ENCODE results near the gene ATE1.
A peak's percentile ranks its signal among the peaks of the same experiment; 100 is the strongest.
"Not testable (repeated sequence)": the region's sequence is repeated elsewhere in the genome, so short reads cannot be mapped to it uniquely, and the experiment has no call there.

ATE1 gene

DNA sequence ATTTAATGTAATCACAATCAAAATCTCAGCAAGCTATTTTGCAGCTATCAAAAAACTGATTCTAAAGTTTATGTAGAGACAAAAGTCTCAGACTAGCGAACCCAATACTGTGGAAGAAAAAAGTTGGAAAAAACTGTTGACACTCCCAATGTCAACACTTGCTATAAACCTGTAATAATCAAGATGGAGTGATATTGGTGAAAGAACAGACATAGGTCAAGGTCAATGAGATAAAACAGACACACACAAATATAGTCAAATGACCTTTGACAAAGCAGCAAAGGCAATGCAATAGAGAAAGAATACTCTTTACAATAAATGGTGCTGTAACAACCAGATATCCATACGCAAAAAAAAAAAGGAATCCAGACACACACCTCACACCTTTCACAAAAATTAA is 84.5 kb downstream of the ATE1 start:
- DNase-seq (ENCODE audit: low spot score in 2 of 2) (no peak), ATAC-seq (ENCODE audit: low read depth) (no peak)
- peaks cover 31% of the 10 kb centered on the region for H3K36me3 Mint-ChIP-seq
- no peaks in the 10 kb centered on the region for H3K27me3 Mint-ChIP-seq
- peaks cover 2% of the 10 kb centered on the region for H3K4me1 Mint-ChIP-seq
- H3K27ac Mint-ChIP-seq = no peak overlapping the region
- peaks cover 5% of the 10 kb centered on the region for H3K9me3 Mint-ChIP-seq
- H3K4me3 Mint-ChIP-seq = no peak overlapping the region

DNA sequence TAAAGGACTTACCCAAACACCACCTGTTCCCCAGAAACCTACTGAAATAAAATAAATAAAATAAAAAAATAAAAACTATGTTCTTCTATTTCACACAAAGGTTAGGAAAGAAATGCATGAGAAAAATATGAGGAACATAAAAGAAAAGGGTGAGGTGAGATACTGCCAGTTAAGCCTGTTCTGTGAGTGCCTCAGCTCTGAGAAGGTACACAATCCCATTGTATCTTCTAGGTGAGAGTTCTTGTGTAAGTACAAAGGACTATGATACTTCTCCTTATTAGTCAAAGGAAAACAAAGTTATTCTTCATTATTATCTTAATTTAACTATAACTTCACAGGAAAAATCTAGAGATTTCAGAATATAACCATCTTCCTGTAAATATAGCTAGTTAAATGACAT is 86.0 kb downstream of the ATE1 start:
- DNase-seq (ENCODE audit: low spot score in 2 of 2) (no peak), ATAC-seq (ENCODE audit: low read depth) (no peak)
- Mint-ChIP-seq H3K27ac (no peak overlapping the region), H3K4me1 (peaks cover 2% of the 10 kb centered on the region), H3K4me3 (no peak overlapping the region), H3K27me3 (no peaks in the 10 kb centered on the region), H3K36me3 (peaks cover 36% of the 10 kb centered on the region), H3K9me3 (peaks cover 5% of the 10 kb centered on the region)

DNA sequence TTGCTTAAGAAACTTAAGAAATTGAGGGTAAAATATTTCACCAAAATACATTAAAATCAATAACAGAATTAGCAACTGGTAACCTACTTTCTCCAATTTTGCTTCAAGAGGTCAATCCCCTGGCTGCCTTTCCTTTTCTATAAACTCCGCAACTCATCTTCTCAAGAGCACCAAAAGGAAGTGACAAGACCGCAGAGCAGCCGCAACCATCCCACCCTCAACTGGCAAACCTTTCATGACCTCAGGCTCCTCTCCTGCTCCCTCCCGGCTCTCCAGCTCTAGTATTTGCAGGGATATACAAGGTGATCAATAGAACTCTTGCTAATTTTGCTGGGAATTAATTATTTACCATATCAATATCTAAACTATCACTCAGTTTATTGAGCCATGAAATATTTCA is 88.9 kb downstream of the ATE1 start:
- no peak for DNase-seq (ENCODE audit: low spot score in 2 of 2)
- Mint-ChIP-seq H3K4me3 (no peak overlapping the region), H3K36me3 (peaks cover 16% of the 10 kb centered on the region), H3K4me1 (peaks cover 4% of the 10 kb centered on the region), H3K27me3 (no peaks in the 10 kb centered on the region), H3K27ac (no peak overlapping the region), H3K9me3 (no peaks in the 10 kb centered on the region)
- no peak for ATAC-seq (ENCODE audit: low read depth)

DNA sequence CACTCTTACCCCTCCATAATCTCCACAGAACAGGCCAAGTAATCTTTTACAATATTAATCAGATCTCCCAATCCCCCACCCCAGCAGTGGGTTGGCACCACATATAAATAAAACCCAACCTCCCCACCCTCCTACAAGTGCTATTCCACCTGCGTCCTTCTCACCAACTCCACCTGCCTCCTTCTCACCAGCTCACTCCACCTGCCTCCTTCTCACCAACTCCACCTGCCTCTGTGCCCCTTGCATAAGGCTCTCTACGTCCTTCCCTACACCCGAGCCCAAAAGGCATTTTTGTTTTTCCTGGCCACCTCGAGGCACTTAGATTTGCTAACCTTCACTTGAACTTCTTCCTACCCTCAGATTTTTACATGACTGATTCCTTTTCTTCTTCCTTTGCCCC is 89.7 kb downstream of the ATE1 start:
- H3K4me3 Mint-ChIP-seq = no peak overlapping the region
- no peak overlapping the region for H3K27ac Mint-ChIP-seq
- no peaks in the 10 kb centered on the region for H3K27me3 Mint-ChIP-seq
- ATAC-seq (ENCODE audit: low read depth) = no peak
- peaks cover 17% of the 10 kb centered on the region for H3K36me3 Mint-ChIP-seq
- DNase-seq (ENCODE audit: low spot score in 2 of 2) = no peak
- H3K9me3 Mint-ChIP-seq = no peaks in the 10 kb centered on the region
- H3K4me1 Mint-ChIP-seq = peaks cover 4% of the 10 kb centered on the region

DNA sequence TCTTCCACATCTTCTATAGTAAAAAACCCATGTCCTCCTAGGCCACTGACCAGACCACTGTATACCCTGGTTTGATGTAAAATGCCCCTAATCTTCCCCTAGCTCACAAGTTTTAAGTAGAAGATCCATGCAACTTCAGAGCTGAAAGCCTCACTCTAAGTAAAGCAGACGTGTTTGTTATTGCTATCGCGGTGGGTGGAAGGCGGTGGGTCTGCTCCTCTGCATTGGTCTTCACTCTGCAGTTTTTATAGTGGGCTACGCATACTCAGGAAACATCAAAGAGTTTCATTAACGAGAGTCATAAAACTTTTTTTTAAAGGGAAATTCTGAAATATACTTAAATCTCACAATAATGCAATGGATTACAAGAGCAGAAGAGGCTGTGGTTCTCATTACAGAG is 91.7 kb downstream of the ATE1 start:
- Mint-ChIP-seq H3K27me3 (no peaks in the 10 kb centered on the region), H3K27ac (no peak overlapping the region), H3K4me1 (peaks cover 2% of the 10 kb centered on the region), H3K36me3 (peaks cover 26% of the 10 kb centered on the region), H3K9me3 (peaks cover 3% of the 10 kb centered on the region), H3K4me3 (no peak overlapping the region)
- DNase-seq (ENCODE audit: low spot score in 2 of 2) = no peak
- ATAC-seq (ENCODE audit: low read depth) = no peak

DNA sequence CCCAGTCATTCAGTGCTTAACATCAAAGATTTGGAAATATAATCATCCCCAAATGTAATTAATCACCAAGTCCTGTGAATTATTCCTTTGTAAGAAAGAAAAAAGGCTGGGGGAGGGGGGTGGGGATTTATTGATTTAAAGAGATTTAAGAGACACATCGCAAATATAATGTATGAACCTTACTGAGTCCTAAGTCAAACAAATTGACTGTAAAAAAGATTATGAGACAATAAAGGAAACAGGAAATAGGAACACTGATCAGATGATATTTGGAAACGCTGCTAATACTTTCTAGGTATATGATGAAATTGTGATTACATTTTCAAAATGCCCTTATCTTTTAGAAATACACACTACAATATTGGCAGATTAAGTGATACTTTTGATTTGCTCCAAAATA is 92.5 kb downstream of the ATE1 start:
- DNase-seq (ENCODE audit: low spot score in 2 of 2) (no peak), ATAC-seq (ENCODE audit: low read depth) (no peak)
- Mint-ChIP-seq H3K4me3 (no peak overlapping the region), H3K27me3 (no peaks in the 10 kb centered on the region), H3K27ac (no peak overlapping the region), H3K36me3 (peaks cover 26% of the 10 kb centered on the region), H3K4me1 (peaks cover 2% of the 10 kb centered on the region), H3K9me3 (peaks cover 3% of the 10 kb centered on the region)

DNA sequence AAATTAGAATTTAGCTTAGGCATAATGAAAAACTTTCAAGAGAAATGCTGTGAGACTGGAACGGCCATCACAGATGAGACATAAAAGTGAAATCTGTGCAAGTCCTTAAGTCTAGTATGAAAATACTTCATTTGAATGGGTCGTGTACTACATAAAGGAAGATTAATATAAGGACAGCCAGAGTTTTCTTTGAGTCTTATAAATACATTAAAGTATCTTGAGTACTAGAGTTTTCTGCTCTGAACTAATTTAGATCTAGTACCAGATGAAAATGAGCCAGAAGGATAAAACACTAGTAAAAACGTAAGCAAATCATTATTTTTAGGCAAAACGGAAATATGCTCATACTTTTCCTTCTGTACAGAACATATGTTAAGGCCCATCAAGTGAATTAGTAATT is 93.1 kb downstream of the ATE1 start:
- Mint-ChIP-seq H3K4me3 (no peak overlapping the region), H3K27me3 (no peaks in the 10 kb centered on the region), H3K27ac (no peak overlapping the region), H3K36me3 (peaks cover 32% of the 10 kb centered on the region), H3K9me3 (peaks cover 3% of the 10 kb centered on the region), H3K4me1 (peaks cover 2% of the 10 kb centered on the region)
- DNase-seq (ENCODE audit: low spot score in 2 of 2) (no peak), ATAC-seq (ENCODE audit: low read depth) (no peak)

DNA sequence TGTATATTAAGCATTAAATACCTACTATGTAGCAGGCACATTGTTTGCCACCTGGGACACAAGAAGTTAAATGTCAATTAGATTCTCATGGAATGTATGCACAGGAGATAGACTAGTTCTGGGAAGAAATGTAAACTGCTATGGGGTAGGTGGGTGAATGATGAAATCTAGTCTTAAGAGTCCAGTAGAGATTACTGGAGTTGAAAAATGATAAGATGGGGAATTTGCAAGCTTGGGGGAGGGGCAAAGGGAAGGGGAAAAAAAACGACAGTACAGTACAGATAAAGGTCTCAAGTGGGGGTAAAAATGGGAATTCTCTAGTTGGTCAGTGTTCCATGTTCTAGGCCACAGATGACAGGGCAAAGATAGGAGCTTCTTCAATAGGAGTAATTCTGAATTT is 94.4 kb downstream of the ATE1 start:
- Mint-ChIP-seq H3K27ac (no peak overlapping the region), H3K36me3 (peaks cover 34% of the 10 kb centered on the region), H3K4me1 (peaks cover 2% of the 10 kb centered on the region), H3K4me3 (no peak overlapping the region), H3K9me3 (peaks cover 3% of the 10 kb centered on the region), H3K27me3 (no peaks in the 10 kb centered on the region)
- DNase-seq (ENCODE audit: low spot score in 2 of 2) = no peak
- no peak for ATAC-seq (ENCODE audit: low read depth)

DNA sequence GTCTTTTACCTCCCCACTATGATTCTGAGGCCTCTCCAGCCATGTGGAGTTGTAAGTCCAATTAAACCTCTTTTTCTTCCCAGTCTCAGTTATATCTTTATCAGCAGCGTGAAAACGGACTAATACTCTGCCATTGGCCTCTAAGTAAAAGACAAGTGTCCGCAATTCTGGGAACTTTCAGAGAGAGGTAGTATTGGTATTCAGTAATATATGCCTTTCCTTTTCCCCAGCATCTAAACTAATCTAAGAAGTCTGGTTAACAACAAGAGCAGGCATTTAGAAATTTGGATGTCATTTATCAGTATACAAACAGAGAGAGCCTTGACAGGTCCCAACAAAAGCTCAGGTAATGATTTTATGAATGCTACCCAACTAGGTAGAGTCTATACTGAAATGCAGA is 95.2 kb downstream of the ATE1 start:
- Mint-ChIP-seq H3K27ac (no peak overlapping the region), H3K36me3 (peaks cover 28% of the 10 kb centered on the region)

DNA sequence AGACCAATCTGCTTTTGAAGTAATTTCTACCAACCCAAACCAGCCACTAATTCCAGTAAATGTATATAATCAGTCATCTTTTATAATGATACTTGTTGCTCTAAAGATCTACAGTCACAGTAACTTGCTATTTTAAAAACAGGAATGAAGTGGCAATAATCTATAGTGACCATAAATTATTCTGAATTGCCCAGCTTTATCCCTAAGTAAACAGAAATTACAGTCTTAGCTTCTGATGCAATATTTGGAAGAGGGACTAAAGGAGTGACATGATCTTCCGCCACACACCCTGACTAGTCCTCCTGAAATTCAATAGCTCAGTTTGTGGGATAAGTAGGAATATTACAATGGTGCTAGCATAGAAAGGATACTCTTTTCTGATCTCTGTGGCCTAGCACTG is 96.1 kb downstream of the ATE1 start:
- Mint-ChIP-seq H3K27ac (no peak overlapping the region), H3K27me3 (no peaks in the 10 kb centered on the region), H3K36me3 (peaks cover 31% of the 10 kb centered on the region), H3K9me3 (peaks cover 3% of the 10 kb centered on the region), H3K4me1 (peaks cover 2% of the 10 kb centered on the region), H3K4me3 (no peak overlapping the region)
- no peak for DNase-seq (ENCODE audit: low spot score in 2 of 2)
- ATAC-seq (ENCODE audit: low read depth) = no peak

More for the DNA sequence above, 95.2 kb downstream of the ATE1 start:
- peaks cover 3% of the 10 kb centered on the region for H3K9me3 Mint-ChIP-seq
- peaks cover 2% of the 10 kb centered on the region for H3K4me1 Mint-ChIP-seq
- no peak overlapping the region for H3K4me3 Mint-ChIP-seq
- no peaks in the 10 kb centered on the region for H3K27me3 Mint-ChIP-seq
- ATAC-seq (ENCODE audit: low read depth) (no peak), DNase-seq (ENCODE audit: low spot score in 2 of 2) (no peak)

DNA sequence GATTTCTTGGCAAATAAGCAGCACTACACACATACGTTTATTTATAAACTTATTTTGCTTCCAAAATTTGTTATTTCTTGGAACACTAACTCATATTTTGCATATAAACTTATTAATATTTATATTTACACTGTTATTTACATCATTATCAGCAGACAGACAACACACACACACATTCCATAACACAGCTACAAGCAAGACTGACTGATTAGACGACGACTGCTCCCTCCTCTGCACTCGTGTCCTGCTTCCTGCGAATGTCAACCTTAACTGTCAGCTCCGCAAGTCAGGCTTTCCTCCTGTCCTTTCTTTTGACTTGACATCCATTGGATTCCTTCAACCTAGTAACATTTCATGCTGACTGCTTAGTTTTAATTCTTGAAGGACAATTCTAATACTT is 96.6 kb downstream of the ATE1 start:
- Mint-ChIP-seq H3K36me3 (peaks cover 32% of the 10 kb centered on the region), H3K9me3 (peaks cover 3% of the 10 kb centered on the region), H3K4me1 (peaks cover 2% of the 10 kb centered on the region), H3K27me3 (no peaks in the 10 kb centered on the region), H3K4me3 (no peak overlapping the region), H3K27ac (no peak overlapping the region)
- DNase-seq (ENCODE audit: low spot score in 2 of 2) = no peak
- no peak for ATAC-seq (ENCODE audit: low read depth)

DNA sequence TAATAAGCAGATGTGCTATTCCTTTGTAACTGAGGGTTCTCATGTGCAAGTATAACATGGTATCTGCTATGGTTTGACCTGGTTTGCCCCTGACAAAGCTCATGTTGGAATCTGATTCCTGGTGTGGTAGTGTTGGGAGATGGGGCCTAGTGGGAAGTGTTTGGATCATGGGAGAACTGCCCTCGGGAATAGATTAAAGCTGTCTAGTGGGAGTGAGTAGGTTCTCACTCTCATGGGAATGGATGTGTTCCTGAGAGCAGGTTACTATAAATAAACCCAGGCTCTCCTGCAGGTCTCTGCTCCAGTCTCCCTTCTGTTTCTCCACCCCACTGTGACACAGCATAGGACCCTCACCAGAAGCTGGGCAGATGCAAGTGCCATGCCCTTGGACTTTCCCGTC is 97.7 kb downstream of the ATE1 start:
- Mint-ChIP-seq H3K27ac (no peak overlapping the region), H3K36me3 (peaks cover 28% of the 10 kb centered on the region)
- no peak for ATAC-seq (ENCODE audit: low read depth)

DNA sequence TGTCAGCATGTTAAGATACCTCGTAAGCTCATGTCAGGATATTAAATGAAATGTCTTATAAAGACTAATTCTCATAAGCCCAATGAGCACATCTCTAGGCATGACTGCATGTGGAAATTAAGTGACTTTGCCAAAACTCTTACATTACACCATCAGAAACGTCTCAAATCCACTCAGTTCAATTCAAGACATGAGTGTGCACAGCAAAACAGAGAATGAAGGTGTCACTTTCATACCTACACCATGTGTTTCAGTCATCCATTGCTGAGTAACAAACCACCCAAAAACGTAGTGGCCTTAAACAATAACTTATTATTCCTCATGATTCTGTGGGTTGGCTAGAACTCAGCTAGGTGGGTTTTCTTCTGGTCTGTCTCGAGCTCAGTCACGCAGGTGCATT is 99.8 kb downstream of the ATE1 start:
- Mint-ChIP-seq H3K4me3 (no peak overlapping the region), H3K9me3 (peaks cover 3% of the 10 kb centered on the region), H3K36me3 (peaks cover 24% of the 10 kb centered on the region), H3K27ac (no peak overlapping the region), H3K27me3 (no peaks in the 10 kb centered on the region), H3K4me1 (peaks cover 2% of the 10 kb centered on the region)
- ATAC-seq (ENCODE audit: low read depth) (no peak), DNase-seq (ENCODE audit: low spot score in 2 of 2) (no peak)

More for the DNA sequence above, 97.7 kb downstream of the ATE1 start:
- no peak overlapping the region for H3K4me3 Mint-ChIP-seq
- no peaks in the 10 kb centered on the region for H3K27me3 Mint-ChIP-seq
- H3K4me1 Mint-ChIP-seq = peaks cover 4% of the 10 kb centered on the region
- DNase-seq (ENCODE audit: low spot score in 2 of 2) = no peak
- peaks cover 3% of the 10 kb centered on the region for H3K9me3 Mint-ChIP-seq

DNA sequence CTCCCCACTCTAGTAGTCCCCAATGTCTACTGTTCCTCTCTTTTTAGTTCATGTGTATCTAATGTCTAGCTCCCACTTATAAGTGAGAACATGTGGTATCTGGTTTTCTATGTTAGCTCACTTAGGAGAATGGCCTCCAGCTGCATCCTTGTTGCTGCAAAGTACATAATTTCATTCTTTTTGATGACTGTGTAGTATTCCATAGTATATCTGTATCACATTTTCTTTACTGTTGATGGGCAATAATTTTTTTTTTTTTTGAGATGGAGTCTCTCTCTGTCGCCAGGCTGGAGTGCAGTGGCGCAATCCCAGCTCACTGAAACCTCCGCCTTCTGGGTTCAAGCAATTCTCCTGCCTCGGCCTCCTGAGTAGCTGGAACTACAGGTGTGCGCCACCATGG is 101.1 kb downstream of the ATE1 start:
- H3K36me3 Mint-ChIP-seq = peaks cover 23% of the 10 kb centered on the region

DNA sequence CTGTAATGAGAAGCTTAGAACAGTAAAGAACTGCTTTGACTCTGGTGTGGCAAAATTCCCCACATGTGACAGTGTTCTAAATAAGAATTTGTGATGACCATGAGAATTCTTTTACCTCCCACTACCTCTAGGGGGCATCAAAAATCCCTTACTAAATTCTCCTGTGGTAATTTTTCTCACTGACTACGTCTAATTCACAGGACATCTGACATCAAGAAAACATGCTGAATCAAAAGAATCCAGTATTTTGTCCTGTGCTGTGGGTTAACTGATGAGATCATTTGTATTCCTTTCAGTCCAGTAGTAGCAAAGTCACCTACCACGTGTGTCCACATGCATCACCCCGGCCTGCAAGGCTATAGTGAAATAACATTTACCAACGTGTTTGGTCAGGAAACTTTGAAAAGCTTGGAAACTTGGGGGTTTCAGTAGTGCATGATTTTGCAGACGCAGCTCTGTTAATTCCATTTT is 103.8 kb downstream of the ATE1 start:
- Mint-ChIP-seq H3K36me3 (peaks cover 12% of the 10 kb centered on the region), H3K4me3 (no peak overlapping the region), H3K27ac (no peak overlapping the region), H3K9me3 (no peaks in the 10 kb centered on the region), H3K4me1 (peaks cover 12% of the 10 kb centered on the region), H3K27me3 (no peaks in the 10 kb centered on the region)
- ATAC-seq (ENCODE audit: low read depth) = peak; percentile 37
- no peak for DNase-seq (ENCODE audit: low spot score in 2 of 2)

More for the DNA sequence above, 101.1 kb downstream of the ATE1 start:
- DNase-seq (ENCODE audit: low spot score in 2 of 2); H3K4me1 Mint-ChIP-seq; H3K9me3 Mint-ChIP-seq; H3K27me3 Mint-ChIP-seq; H3K27ac Mint-ChIP-seq; ATAC-seq (ENCODE audit: low read depth); H3K4me3 Mint-ChIP-seq: not testable (repeated sequence)
